ENCODE data around the gene SLC10A7.

Gene SLC10A7

GRCh38 chr4:146283758-146284651, 237.7 kb downstream of the SLC10A7 start:
- no peaks in the 10 kb centered on the region for H3K9me3 ChIP-seq (replicated peaks; ENCODE audit: insufficient read depth, low read length)
- H3K4me2 ChIP-seq (ENCODE audit: low read depth, low read length), result no peak overlapping the region
- no peak for DNase-seq
- H3F3A ChIP-seq (ENCODE audit: insufficient read depth, low read length), result no peaks in the 10 kb centered on the region
- no peaks in the 10 kb centered on the region for H3K36me3 ChIP-seq (replicated peaks; ENCODE audit: insufficient read depth, low read length)
- no peak overlapping the region for H3K4me3 ChIP-seq (ENCODE audit: low read length)
- no peaks in the 10 kb centered on the region for H4K20me1 ChIP-seq (ENCODE audit: insufficient read depth, low read length)
- TF ChIP-seq, protein P1, sequence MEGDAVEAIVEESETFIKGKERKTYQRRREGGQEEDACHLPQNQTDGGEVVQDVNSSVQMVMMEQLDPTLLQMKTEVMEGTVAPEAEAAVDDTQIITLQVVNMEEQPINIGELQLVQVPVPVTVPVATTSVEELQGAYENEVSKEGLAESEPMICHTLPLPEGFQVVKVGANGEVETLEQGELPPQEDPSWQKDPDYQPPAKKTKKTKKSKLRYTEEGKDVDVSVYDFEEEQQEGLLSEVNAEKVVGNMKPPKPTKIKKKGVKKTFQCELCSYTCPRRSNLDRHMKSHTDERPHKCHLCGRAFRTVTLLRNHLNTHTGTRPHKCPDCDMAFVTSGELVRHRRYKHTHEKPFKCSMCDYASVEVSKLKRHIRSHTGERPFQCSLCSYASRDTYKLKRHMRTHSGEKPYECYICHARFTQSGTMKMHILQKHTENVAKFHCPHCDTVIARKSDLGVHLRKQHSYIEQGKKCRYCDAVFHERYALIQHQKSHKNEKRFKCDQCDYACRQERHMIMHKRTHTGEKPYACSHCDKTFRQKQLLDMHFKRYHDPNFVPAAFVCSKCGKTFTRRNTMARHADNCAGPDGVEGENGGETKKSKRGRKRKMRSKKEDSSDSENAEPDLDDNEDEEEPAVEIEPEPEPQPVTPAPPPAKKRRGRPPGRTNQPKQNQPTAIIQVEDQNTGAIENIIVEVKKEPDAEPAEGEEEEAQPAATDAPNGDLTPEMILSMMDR (IDR thresholded peaks at IDR 0.05; ENCODE audit: low read length), result no peak
- TF ChIP-seq EZH2phosphoT487 (IDR thresholded peaks at IDR 0.05; ENCODE audit: low read length), result no peak
- no peak for TF ChIP-seq EZH2 (optimal IDR thresholded peaks at IDR 0.05; ENCODE audit: low read depth, low read length)
- H3K79me2 ChIP-seq (ENCODE audit: low read length), result no peaks in the 10 kb centered on the region
- H3K9ac ChIP-seq (ENCODE audit: low read length), result no peak overlapping the region
- no peaks in the 10 kb centered on the region for H3K4me1 ChIP-seq (ENCODE audit: low read length)
- no peak overlapping the region for H3K27ac ChIP-seq (ENCODE audit: low read length)
- H3K9me2 ChIP-seq (replicated peaks; ENCODE audit: insufficient read depth, low read length), result no peaks in the 10 kb centered on the region
- no peaks in the 10 kb centered on the region for H3K27me3 ChIP-seq (replicated peaks; ENCODE audit: insufficient read depth, low read length)
- H2AFZ ChIP-seq (ENCODE audit: low read length), result no peak overlapping the region

GRCh38 chr4:146282657-146283056, 239.1 kb downstream of the SLC10A7 start:
- Histone ChIP-seq H3K36me3 (replicated peaks; ENCODE audit: insufficient read depth, low read length) (no peaks in the 10 kb centered on the region), H3F3A (ENCODE audit: insufficient read depth, low read length) (no peaks in the 10 kb centered on the region), H3K4me2 (ENCODE audit: low read depth, low read length) (no peak overlapping the region), H3K4me3 (ENCODE audit: low read length) (no peak overlapping the region), H4K20me1 (ENCODE audit: insufficient read depth, low read length) (no peaks in the 10 kb centered on the region), H3K27me3 (replicated peaks; ENCODE audit: insufficient read depth, low read length) (no peaks in the 10 kb centered on the region), H2AFZ (ENCODE audit: low read length) (no peak overlapping the region), H3K9me2 (replicated peaks; ENCODE audit: insufficient read depth, low read length) (no peaks in the 10 kb centered on the region), H3K27ac (ENCODE audit: low read length) (no peak overlapping the region), H3K4me1 (ENCODE audit: low read length) (no peaks in the 10 kb centered on the region), H3K79me2 (ENCODE audit: low read length) (no peaks in the 10 kb centered on the region), H3K9me3 (replicated peaks; ENCODE audit: insufficient read depth, low read length) (no peaks in the 10 kb centered on the region), H3K9ac (ENCODE audit: low read length) (no peak overlapping the region)
- TF ChIP-seq EZH2 (optimal IDR thresholded peaks at IDR 0.05; ENCODE audit: low read depth, low read length), result no peak
- TF ChIP-seq, protein P1 (IDR thresholded peaks at IDR 0.05; ENCODE audit: low read length), result no peak
- no peak for TF ChIP-seq EZH2phosphoT487 (IDR thresholded peaks at IDR 0.05; ENCODE audit: low read length)
- no peak for DNase-seq

- H2AFZ ChIP-seq (ENCODE audit: low read length), result no peak overlapping the region
- TF ChIP-seq EZH2phosphoT487 (IDR thresholded peaks at IDR 0.05; ENCODE audit: low read length), result no peak
- TF ChIP-seq EZH2 (optimal IDR thresholded peaks at IDR 0.05; ENCODE audit: low read depth, low read length), result no peak
- TF ChIP-seq, protein P1 (IDR thresholded peaks at IDR 0.05; ENCODE audit: low read length), result no peak
- no peak for DNase-seq
- no peaks in the 10 kb centered on the region for H3F3A ChIP-seq (ENCODE audit: insufficient read depth, low read length)
- H3K27ac ChIP-seq (ENCODE audit: low read length), result no peak overlapping the region
- H3K27me3 ChIP-seq (replicated peaks; ENCODE audit: insufficient read depth, low read length), result no peaks in the 10 kb centered on the region
- H3K4me2 ChIP-seq (ENCODE audit: low read depth, low read length), result no peak overlapping the region
- no peak overlapping the region for H3K4me3 ChIP-seq (ENCODE audit: low read length)
- no peaks in the 10 kb centered on the region; the same call in 1 of the 2 replicates for H3K4me1 ChIP-seq (ENCODE audit: low read length)
- no peaks in the 10 kb centered on the region for H3K36me3 ChIP-seq (replicated peaks; ENCODE audit: insufficient read depth, low read length)
- H3K79me2 ChIP-seq (ENCODE audit: low read length), result no peaks in the 10 kb centered on the region
- no peak overlapping the region for H3K9ac ChIP-seq (ENCODE audit: low read length)
- H3K9me2 ChIP-seq (replicated peaks; ENCODE audit: insufficient read depth, low read length), result no peaks in the 10 kb centered on the region
- H3K9me3 ChIP-seq (replicated peaks; ENCODE audit: insufficient read depth, low read length), result no peaks in the 10 kb centered on the region
- H4K20me1 ChIP-seq (ENCODE audit: insufficient read depth, low read length), result no peaks in the 10 kb centered on the region
These were observed 242.8 kb downstream of the SLC10A7 start for GRCh38 chr4:146278986-146279385.
